ENCODE measurements around the gene CFAP53.

Gene CFAP53

DNA sequence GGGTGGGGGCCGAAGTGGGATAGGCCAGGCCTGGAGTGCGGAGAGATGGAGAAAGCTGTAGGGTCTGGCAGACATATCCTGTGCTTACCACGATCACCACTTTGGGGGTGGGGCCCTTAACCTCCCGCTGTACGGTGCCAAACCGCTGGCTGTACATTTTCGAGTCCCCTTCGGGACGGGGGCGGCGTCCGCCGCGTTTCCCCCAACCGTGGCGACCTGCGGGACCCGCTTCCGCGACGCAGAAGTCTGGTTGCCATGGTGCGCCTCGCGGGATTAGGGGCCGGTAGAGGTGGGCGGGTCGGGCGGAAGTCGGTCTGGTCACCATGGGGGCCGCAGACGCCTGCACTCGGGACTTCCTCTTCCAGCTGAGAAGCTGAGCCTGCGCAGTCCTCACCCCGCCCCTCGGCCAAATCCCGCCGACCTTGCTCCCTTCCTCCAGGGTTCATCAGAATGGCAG, at the start of gene CFAP53:
Gene CFAP53 (minus strand): TSS at position 248 of the 457 bp plus-strand sequence. CDS start 91 bp downstream, at position 157.
- peak within 1 kb of the TSS; percentile 60 for H3K4me3 ChIP-seq (ENCODE audit: low read depth, low read length)
- TF ChIP-seq, protein P1, sequence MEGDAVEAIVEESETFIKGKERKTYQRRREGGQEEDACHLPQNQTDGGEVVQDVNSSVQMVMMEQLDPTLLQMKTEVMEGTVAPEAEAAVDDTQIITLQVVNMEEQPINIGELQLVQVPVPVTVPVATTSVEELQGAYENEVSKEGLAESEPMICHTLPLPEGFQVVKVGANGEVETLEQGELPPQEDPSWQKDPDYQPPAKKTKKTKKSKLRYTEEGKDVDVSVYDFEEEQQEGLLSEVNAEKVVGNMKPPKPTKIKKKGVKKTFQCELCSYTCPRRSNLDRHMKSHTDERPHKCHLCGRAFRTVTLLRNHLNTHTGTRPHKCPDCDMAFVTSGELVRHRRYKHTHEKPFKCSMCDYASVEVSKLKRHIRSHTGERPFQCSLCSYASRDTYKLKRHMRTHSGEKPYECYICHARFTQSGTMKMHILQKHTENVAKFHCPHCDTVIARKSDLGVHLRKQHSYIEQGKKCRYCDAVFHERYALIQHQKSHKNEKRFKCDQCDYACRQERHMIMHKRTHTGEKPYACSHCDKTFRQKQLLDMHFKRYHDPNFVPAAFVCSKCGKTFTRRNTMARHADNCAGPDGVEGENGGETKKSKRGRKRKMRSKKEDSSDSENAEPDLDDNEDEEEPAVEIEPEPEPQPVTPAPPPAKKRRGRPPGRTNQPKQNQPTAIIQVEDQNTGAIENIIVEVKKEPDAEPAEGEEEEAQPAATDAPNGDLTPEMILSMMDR (IDR thresholded peaks at IDR 0.05; ENCODE audit: borderline replicate concordance, insufficient read depth, low read depth, low read length), result no peak

DNA sequence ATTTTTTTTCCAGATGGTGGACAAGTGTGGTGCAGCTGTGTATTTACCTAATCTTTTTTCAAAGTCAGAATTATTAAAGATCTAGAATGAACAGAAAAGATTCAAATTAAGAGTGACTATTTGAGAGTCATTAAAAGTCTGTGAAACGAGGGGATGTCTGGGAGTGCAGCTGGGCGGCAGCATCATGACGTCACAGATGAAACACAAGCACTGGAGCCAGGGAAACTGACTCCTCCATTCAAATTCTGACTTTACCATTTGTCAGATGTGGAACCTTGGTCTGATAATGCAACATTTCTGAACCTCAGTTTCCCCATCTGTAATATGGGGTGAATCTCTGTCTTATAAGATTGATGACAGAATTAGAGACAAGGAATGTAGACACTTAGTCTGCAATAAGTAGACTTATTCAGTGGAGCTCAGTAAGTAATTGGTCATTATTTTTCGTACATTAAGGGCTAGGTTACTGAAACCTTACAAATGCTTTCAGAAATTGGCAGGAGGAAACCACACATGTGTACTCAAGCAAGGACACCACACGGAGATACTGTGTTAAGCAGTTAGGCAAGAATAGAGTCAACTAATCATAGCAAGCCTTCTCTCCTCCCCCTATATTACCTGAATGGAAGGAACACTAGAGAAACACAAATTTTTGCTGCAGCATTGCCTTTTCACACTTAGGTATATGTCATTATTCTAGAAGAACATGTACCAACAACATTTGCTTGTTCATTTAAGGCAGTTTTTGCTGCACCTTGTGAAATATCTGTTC, 49.0 kb upstream of the CFAP53 start:
- no peak overlapping the region for H3K4me3 ChIP-seq (ENCODE audit: low read depth, low read length)
- TF ChIP-seq, protein P1 (IDR thresholded peaks at IDR 0.05; ENCODE audit: borderline replicate concordance, insufficient read depth, low read depth, low read length), result no peak

DNA sequence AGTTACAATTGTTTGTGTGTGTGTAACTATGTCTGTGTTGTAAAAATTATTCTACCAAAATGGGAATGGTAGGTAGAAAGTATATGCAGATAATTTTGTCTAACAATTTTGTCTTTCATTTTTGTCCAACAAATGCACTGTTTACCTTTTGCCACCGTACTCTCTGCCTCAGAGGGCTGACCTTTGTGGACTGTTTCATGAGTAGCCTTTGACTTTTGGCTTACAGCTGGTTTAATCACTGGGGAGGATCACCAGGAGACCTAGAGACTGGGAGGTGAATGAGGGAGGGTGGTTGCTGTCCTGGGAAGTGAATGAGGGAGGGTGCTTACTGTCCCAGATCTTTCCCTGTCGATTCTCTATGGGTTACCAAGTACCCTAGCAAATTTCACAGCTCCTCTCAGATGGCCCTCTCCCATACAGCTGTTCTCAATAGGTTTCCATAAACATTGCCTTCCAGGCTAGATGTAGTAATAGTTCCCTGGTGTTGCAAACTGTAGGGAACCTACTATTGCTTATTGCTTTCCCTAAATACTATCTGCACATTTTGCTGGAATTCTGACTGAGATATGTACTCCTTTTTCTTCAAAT, 47.7 kb upstream of the CFAP53 start:
- TF ChIP-seq, protein P1 (IDR thresholded peaks at IDR 0.05; ENCODE audit: borderline replicate concordance, insufficient read depth, low read depth, low read length), result no peak
- H3K4me3 ChIP-seq (ENCODE audit: low read depth, low read length), result no peak overlapping the region

- no peak overlapping the region for H3K4me3 ChIP-seq (ENCODE audit: low read depth, low read length)
Measured at GRCh38 chr18:50313031-50313607, 46.8 kb upstream of the CFAP53 start.

DNA sequence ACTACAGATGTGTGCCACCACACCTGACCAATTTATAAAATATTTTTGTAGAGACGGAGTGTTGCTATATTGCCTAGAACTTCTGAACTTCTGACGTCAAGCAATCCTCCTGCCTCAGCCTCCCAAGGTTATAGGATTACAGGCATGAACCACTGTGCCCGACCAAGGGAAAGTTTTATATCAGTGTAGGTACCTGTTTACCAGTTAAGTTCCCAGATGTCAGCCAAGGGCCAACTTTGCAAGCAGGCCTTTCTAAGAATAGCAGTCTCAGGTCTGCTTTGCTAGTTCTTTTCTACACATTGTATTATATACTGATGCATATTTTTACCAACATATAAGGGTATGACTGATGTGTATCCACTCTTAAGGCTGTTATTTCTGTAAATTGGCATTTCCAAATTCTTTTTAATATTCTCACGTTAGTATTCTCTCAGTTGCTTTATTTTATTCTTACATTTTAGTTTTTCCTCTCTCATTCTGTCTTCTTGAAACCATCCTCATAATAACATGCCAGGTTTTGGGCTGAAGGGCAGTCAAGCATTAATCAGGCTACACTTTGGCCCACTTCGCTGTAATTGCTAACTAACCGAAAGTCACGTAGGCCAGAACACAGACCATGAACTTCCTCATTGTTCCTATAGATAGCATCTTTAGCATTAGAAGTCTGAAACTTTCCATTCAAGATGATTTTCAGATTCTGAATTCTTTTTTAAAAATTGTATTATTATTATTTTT, 46.2 kb upstream of the CFAP53 start:
- TF ChIP-seq, protein P1 (IDR thresholded peaks at IDR 0.05; ENCODE audit: borderline replicate concordance, insufficient read depth, low read depth, low read length), result no peak
- H3K4me3 ChIP-seq (ENCODE audit: low read depth, low read length), result no peak overlapping the region

More at GRCh38 chr18:50313031-50313607, 46.8 kb upstream of the CFAP53 start:
- TF ChIP-seq, protein P1 (IDR thresholded peaks at IDR 0.05; ENCODE audit: borderline replicate concordance, insufficient read depth, low read depth, low read length), result no peak

GRCh38 chr18:50311650-50312049, 45.4 kb upstream of the CFAP53 start:
- no peak overlapping the region for H3K4me3 ChIP-seq (ENCODE audit: low read depth, low read length)
- TF ChIP-seq, protein P1 (IDR thresholded peaks at IDR 0.05; ENCODE audit: borderline replicate concordance, insufficient read depth, low read depth, low read length), result no peak
